Sigmoid colon (tissue), 7 donors: Measurements from ENCODE around the gene DDX28. TPM values are rescaled to one million over a fixed set of nuclear protein-coding genes. Genes with fewer than 3 reads are reported as not detected.

Experiments used
- DNase-seq: peaks from one replicate; pipeline ENCODE4 v3.0.0-alpha.2; 2019
- H3K27ac ChIP-seq, 4 donors: fragments of 200-600 bp; sonication (generic); one replicate each; pipeline ENCODE4 v1.5.1; 2016 to 2019; ENCODE audit warnings: mild to moderate bottlenecking in 1 of 4
- H3K27me3 ChIP-seq, 3 donors: fragments of 200-600 bp; sonication (generic); one replicate each; pipeline ENCODE4 v1.5.1; 2019; ENCODE audit warnings: mild to moderate bottlenecking in 1 of 3
- H3K36me3 ChIP-seq, 4 donors: fragments of 200-600 bp; sonication (generic); one replicate each; pipeline ENCODE4 v1.5.1; 2016 to 2019
- H3K4me1 ChIP-seq, 4 donors: fragments of 200-600 bp; sonication (generic); one replicate each; pipeline ENCODE4 v1.5.1; 2017 to 2019
- H3K4me3 ChIP-seq, 4 donors: fragments of 200-600 bp; sonication (generic); one replicate each; pipeline ENCODE4 v1.5.1; 2017 to 2019; ENCODE audit warnings: mild to moderate bottlenecking in 2 of 4, moderate library complexity in 1 of 4
- H3K9me3 ChIP-seq, 4 donors: fragments of 200-600 bp in 3 of 4; sonication (generic) in 3 of 4; one replicate each; pipeline versions ENCODE4 v1.5.1 to v1.6.1; 2013 to 2019
- CTCF ChIP-seq, 4 experiments: fragments of 450-650 bp in 3 of 4; fragments of 200-600 bp in 1 of 4; IDR thresholded peaks; one replicate each; pipeline ENCODE4 v1.5.1; 2016 to 2019; ENCODE audit warnings: antibody characterized with exemption in 4 of 4, mild to moderate bottlenecking in 3 of 4, moderate library complexity in 2 of 4
- EP300 ChIP-seq, 4 donors: sonication (generic); formaldehyde crosslinking; IDR thresholded peaks; one replicate each; pipeline ENCODE4 v1.6.1; 2017; ENCODE audit warnings: antibody characterized with exemption in 4 of 4
- POLR2A ChIP-seq, 2 donors: fragments of 450-650 bp; IDR thresholded peaks; one replicate each; pipeline ENCODE4 v1.6.1; 2016; ENCODE audit warnings: antibody characterized with exemption in 2 of 2, mild to moderate bottlenecking in 2 of 2, moderate library complexity in 2 of 2
- POLR2AphosphoS5 ChIP-seq, 4 donors: sonication (generic); formaldehyde crosslinking; IDR thresholded peaks; one replicate each; pipeline ENCODE4 v1.6.1; 2017; ENCODE audit warnings: antibody characterized with exemption in 4 of 4
- WGBS, 2 donors: extraction: QIAGEN DNeasy Blood & Tissue Kit; methylation state at CpG; one replicate each; pipeline ENCODE4 v1.1.7; 2013; 5-methylcytosine and 5-hydroxymethylcytosine counted together
- intact Hi-C: fragments of 100-400 bp; cut with DNase I; formaldehyde crosslinking; loops from one replicate; pipeline ENCODE4 v1.15.1; 2023
- polyA plus RNA-seq, 3 donors: library from polyadenylated mRNA; stranded (reverse); fragments of 200-250 nt; gene quantifications; one replicate each; pipeline ENCODE4 v1.2.3, GENCODE V29; 2013
- total RNA-seq, 4 donors: library from RNA; depleted of rRNA; stranded (reverse); fragments of >200 nt; gene quantifications; one replicate each; pipeline ENCODE4 v1.1.0, GENCODE V29; 2016
- donor health status: healthy with polysubstance abuse.
- donor health status: Bipolar disorder and iron deficiency.
- donor health status: healthy.

The DDX28 gene
- total and polyA plus RNA-seq, 7 donors, result 3.0 to 12.8 (median 5.2) TPM

- no peaks in the 10 kb centered on the region for H3K36me3 ChIP-seq
- no peak overlapping the region for H3K4me3 ChIP-seq
- no peak for DNase-seq
- H3K4me1 ChIP-seq, result peaks cover 0 to 10% (median 10%) of the 10 kb centered on the region in 4 donors
- TF ChIP-seq POLR2AphosphoS5 (IDR thresholded peaks at IDR 0.05) (no peak), POLR2A (IDR thresholded peaks at IDR 0.05) (no peak), CTCF (IDR thresholded peaks at IDR 0.05) (no peak), EP300 (IDR thresholded peaks at IDR 0.05) (no peak)
- no peak overlapping the region for H3K27ac ChIP-seq
- 80 to 87% methylated on average over 3 of the region's 3 CpGs for WGBS, 2 donors
- H3K9me3 ChIP-seq, result no peaks in the 10 kb centered on the region
- intact Hi-C loops, result no loop called here
- no peaks in the 10 kb centered on the region for H3K27me3 ChIP-seq
These were observed 34.4 kb downstream of the DDX28 start for GRCh38 chr16:67988675-67989074.

GRCh38 chr16:67987460-67988160 lies 35.4 kb downstream of the DDX28 start:
- H3K27me3 ChIP-seq, result no peaks in the 10 kb centered on the region
- H3K36me3 ChIP-seq, result no peaks in the 10 kb centered on the region
- DNase-seq, result no peak
- no peaks in the 10 kb centered on the region for H3K9me3 ChIP-seq
- WGBS, 2 donors, result 79 to 86% methylated on average over 11 of the region's 11 CpGs
- no peak overlapping the region for H3K27ac ChIP-seq
- no peak overlapping the region for H3K4me3 ChIP-seq
- TF ChIP-seq CTCF (IDR thresholded peaks at IDR 0.05) (no peak), EP300 (IDR thresholded peaks at IDR 0.05) (no peak), POLR2A (IDR thresholded peaks at IDR 0.05) (no peak), POLR2AphosphoS5 (IDR thresholded peaks at IDR 0.05) (no peak)
- no peaks in the 10 kb centered on the region for H3K4me1 ChIP-seq
- intact Hi-C loops, result no loop called here

GRCh38 chr16:67986949-67987348 lies 36.1 kb downstream of the DDX28 start:
- no peak for DNase-seq
- H3K9me3 ChIP-seq, result no peaks in the 10 kb centered on the region
- TF ChIP-seq POLR2AphosphoS5 (IDR thresholded peaks at IDR 0.05) (no peak), EP300 (IDR thresholded peaks at IDR 0.05) (no peak), CTCF (IDR thresholded peaks at IDR 0.05) (no peak), POLR2A (IDR thresholded peaks at IDR 0.05) (no peak)
- 84 to 89% methylated on average over 5 of the region's 5 CpGs for WGBS, 2 donors
- no peaks in the 10 kb centered on the region for H3K36me3 ChIP-seq
- intact Hi-C loops, result no loop called here
- H3K4me1 ChIP-seq, result no peaks in the 10 kb centered on the region
- no peak overlapping the region for H3K27ac ChIP-seq
- no peaks in the 10 kb centered on the region for H3K27me3 ChIP-seq
- H3K4me3 ChIP-seq, result no peak overlapping the region

GRCh38 chr16:67982011-67982696 lies 40.9 kb downstream of the DDX28 start:
- H3K4me3 ChIP-seq, result no peak overlapping the region
- WGBS, 2 donors, result 90 to 95% methylated on average over 49 of the region's 49 CpGs

More at GRCh38 chr16:67982011-67982696, 40.9 kb downstream of the DDX28 start:
- TF ChIP-seq CTCF (IDR thresholded peaks at IDR 0.05), result no peak
- TF ChIP-seq POLR2A (IDR thresholded peaks at IDR 0.05), result no peak
- TF ChIP-seq POLR2AphosphoS5 (IDR thresholded peaks at IDR 0.05), result no peak
- TF ChIP-seq EP300 (IDR thresholded peaks at IDR 0.05), result no peak
- Histone ChIP-seq H3K27me3 (peaks cover 0 to 16% (median 7%) of the 10 kb centered on the region in 3 donors), H3K36me3 (no peaks in the 10 kb centered on the region), H3K4me1 (no peaks in the 10 kb centered on the region), H3K9me3 (no peaks in the 10 kb centered on the region), H3K27ac (no peak overlapping the region)
- intact Hi-C loops, result no loop called here
- DNase-seq, result no peak
